Measurements from ENCODE around the gene MREG. TPM values are rescaled to one million over a fixed set of nuclear protein-coding genes. Genes with fewer than 3 reads are reported as not detected.
A peak's percentile ranks its signal among the peaks of the same experiment; 100 is the strongest.

The MREG gene
- total RNA-seq, 1 donor from 2014 or later, result 0.22 TPM

DNA sequence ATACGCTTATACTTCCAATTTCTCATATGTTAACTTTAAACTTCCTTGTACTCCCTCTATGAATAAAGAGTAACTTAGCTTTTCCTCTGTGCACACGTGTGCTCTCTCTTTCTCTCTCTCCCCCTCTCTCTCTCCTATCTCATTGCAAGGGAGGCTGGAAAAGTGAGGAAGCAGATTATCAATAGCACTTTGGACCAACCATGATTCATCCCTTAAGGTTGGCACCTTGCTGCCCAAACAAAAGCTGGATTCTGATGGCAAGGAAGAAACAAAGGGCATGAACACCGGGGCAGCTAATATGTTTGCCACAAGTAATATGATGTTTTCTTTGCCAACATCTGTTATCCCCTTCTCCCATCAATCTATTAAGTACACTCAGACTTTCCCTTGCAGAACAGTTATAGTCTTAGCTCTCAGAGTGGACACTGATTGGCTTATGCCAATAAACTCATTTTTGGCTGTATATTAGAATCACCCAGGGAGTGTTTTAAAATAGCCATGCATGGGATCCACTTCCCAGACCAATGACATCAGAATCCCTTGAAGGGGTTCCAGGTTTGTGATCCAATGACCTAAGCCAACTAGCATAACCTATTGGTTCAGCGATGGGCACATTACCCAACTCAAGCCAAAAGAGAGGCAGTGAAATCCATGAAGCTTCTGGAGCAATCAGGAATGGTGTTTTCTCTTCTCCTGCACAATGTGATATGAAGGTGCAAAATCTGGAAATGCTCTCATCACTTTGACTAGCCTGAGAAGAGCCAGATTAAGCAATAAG is 60.3 kb downstream of the MREG start:
- H3K4me3 ChIP-seq, result no peak overlapping the region
- no peaks in the 10 kb centered on the region for H3K4me1 ChIP-seq
- no peak for DNase-seq
- no peak overlapping the region for H3K27ac ChIP-seq (replicated peaks)
- H3K36me3 ChIP-seq, result no peaks in the 10 kb centered on the region
- peaks cover 4% of the 10 kb centered on the region for H3K9me3 ChIP-seq (replicated peaks)
- no peak for TF ChIP-seq CTCF (IDR thresholded peaks at IDR 0.05; ENCODE audit: borderline replicate concordance)
- intact Hi-C loops (cut with micrococcal nuclease), result no loop called here
- H3K27me3 ChIP-seq (ENCODE audit: low read depth), result no peaks in the 10 kb centered on the region

DNA sequence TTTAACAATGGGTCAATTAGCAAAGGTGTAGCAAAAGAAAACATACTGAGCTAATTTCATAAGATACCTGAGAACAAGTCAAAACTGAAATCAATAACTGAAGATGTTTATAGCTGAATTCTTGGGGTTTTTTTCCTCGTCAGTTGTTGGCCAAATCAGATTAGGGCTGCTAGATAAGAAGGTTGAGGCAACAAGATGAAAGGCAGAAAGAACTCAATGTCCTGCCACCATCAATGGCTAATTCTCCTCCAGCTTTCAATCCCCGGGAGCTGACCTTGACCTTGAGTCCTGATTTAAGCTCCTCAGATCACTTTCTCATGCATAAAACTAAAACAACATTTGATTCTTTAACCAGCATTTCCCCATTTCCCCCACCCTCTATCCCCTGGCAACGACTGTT is 61.8 kb downstream of the MREG start:
- Histone ChIP-seq H3K27me3 (ENCODE audit: low read depth) (no peaks in the 10 kb centered on the region), H3K4me1 (no peaks in the 10 kb centered on the region), H3K27ac (replicated peaks) (no peak overlapping the region), H3K4me3 (no peak overlapping the region), H3K9me3 (replicated peaks) (no peaks in the 10 kb centered on the region), H3K36me3 (no peaks in the 10 kb centered on the region)
- intact Hi-C loops (cut with micrococcal nuclease), result no loop called here
- no peak for TF ChIP-seq CTCF (IDR thresholded peaks at IDR 0.05; ENCODE audit: borderline replicate concordance)
- no peak for DNase-seq

DNA sequence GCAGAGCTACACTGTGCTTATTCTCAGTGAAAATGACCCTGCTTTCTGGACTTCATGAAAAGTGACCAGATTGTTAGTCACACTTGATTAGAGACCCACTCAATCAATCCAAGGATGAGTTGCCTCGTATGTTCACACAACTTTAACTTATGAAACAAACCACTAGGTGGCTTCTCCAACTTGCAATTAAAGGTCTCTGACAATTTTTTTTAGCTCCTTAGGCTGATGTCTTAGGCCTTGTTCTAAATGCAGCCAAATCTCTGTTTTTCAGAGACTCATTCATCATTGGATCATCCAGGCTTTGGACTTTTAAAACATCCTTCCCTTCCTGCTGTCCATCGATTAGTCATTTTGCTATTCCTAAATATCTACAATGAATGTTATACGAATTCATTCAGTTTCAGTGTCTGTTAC is 63.4 kb downstream of the MREG start:
- intact Hi-C loops (cut with micrococcal nuclease), result no loop called here
- peaks cover 10% of the 10 kb centered on the region for H3K36me3 ChIP-seq
- peak; percentile 52 for TF ChIP-seq CTCF (IDR thresholded peaks at IDR 0.05; ENCODE audit: borderline replicate concordance)
- no peaks in the 10 kb centered on the region for H3K9me3 ChIP-seq (replicated peaks)
- H3K27ac ChIP-seq (replicated peaks), result no peak overlapping the region
- H3K4me1 ChIP-seq, result no peaks in the 10 kb centered on the region
- H3K4me3 ChIP-seq, result no peak overlapping the region
- no peaks in the 10 kb centered on the region for H3K27me3 ChIP-seq (ENCODE audit: low read depth)
- no peak for DNase-seq

DNA sequence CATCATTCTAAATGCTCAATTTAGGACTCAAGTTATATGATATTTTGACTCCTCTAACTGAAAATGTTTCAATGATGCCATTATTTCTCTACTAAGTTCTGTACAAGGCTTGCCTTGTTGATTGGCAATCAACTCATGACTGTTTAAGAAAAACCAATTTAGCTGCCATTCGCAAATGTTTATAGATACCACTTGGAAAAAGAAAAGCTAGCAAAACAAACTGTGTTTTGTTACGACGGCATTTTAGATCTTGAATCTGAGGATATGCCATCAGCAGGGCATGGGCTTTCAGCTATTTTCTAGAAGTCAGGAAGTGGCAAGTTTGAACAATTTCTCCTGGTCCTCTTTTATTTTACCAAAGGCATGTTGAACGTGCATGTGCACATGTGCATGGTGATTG is 65.3 kb downstream of the MREG start:
- DNase-seq, result no peak
- Histone ChIP-seq H3K9me3 (replicated peaks) (no peaks in the 10 kb centered on the region), H3K36me3 (peaks cover 19% of the 10 kb centered on the region), H3K4me3 (no peak overlapping the region), H3K27me3 (ENCODE audit: low read depth) (no peaks in the 10 kb centered on the region), H3K27ac (replicated peaks) (no peak overlapping the region), H3K4me1 (no peaks in the 10 kb centered on the region)
- intact Hi-C loops (cut with micrococcal nuclease), result no loop called here
- TF ChIP-seq CTCF (IDR thresholded peaks at IDR 0.05; ENCODE audit: borderline replicate concordance), result no peak

DNA sequence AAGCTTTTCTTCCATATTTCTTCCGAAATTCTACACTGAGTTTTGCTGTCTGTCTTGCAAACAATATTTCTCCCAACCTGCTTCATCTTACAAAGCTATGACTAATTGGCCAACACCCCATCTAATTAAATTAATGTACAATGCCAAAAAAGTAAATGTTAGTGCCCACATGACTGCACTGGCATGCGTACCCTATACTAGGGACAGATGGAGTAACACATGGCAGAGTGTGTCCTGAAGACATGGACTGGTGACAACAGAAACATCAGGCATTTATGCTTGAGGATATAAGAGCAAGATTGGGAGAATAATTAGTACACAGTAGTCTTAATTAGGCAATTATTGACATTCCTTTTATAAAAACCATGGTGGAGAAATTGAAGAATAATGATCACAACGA is 66.8 kb downstream of the MREG start:
- H3K9me3 ChIP-seq (replicated peaks), result no peaks in the 10 kb centered on the region
- DNase-seq, result no peak
- intact Hi-C loops (cut with micrococcal nuclease), result no loop called here

More for the DNA sequence above, 66.8 kb downstream of the MREG start:
- Histone ChIP-seq H3K27me3 (ENCODE audit: low read depth) (no peaks in the 10 kb centered on the region), H3K36me3 (peaks cover 19% of the 10 kb centered on the region), H3K4me1 (no peaks in the 10 kb centered on the region), H3K27ac (replicated peaks) (no peak overlapping the region), H3K4me3 (no peak overlapping the region)
- no peak for TF ChIP-seq CTCF (IDR thresholded peaks at IDR 0.05; ENCODE audit: borderline replicate concordance)

All from left ventricle myocardium inferior (tissue), 1 donor.